ENCODE measurements around the gene UBE4A.

The UBE4A gene

DNA sequence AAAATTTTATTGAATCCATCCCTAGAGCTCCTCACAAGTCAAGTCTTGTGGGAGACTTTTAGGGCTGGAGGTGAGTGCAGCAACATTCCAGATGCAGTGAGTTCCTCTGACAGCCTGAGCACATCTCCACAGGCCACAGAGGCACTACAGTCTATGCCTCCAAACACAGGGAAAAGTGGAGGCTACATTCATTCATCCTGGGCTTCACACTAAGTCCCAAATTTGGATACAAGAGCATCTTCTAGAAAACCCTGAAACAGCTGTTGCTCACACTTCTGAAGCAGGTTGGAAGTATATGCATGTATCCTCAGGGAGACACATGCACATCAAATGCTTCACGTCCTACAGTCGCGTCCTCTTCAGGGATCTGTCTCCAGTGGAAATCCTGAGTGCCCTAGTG lies 18.1 kb upstream of the UBE4A start:
- TF ChIP-seq FOXM1 (IDR thresholded peaks at IDR 0.05; ENCODE audit: borderline replicate concordance, low read depth) = no peak

DNA sequence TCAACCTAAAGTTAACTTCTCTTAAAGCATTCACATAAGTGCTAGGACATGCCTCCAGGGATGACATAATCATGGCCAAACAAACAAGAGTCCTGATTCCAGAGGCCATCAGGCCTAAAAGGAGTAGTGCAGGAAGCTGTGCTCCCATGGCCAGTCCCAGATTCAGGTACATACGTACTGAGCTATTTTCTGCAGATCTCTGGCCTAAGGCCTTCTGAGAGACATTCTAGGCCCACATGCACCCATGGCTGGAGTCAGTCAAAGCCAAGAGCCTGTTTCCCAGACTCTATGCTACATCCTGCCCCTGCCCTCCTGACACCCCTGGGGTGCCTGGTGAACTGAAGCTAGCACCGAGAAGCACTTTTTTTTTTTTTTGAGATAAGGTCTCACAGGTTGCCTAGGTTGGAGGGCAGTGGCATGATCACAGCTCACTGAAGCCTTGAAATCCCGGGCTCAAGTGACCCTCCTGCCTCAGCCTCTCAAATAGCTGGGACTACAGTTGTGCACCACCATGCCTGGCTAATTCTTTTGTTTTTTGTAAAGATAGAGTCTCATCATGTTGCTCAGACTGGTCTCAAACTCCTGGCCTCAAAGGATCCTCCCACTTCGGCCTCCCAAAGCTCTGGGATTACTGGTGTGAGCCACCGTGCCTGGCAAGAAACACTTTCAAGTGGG lies 17.4 kb upstream of the UBE4A start:
- no peak for TF ChIP-seq TCF12 (IDR thresholded peaks at IDR 0.05; ENCODE audit: low read depth)
- TF ChIP-seq EGR1 (IDR thresholded peaks at IDR 0.05) = no peak
- no peak for TF ChIP-seq EP300 (IDR thresholded peaks at IDR 0.05; ENCODE audit: borderline replicate concordance)
- TF ChIP-seq, protein P1, sequence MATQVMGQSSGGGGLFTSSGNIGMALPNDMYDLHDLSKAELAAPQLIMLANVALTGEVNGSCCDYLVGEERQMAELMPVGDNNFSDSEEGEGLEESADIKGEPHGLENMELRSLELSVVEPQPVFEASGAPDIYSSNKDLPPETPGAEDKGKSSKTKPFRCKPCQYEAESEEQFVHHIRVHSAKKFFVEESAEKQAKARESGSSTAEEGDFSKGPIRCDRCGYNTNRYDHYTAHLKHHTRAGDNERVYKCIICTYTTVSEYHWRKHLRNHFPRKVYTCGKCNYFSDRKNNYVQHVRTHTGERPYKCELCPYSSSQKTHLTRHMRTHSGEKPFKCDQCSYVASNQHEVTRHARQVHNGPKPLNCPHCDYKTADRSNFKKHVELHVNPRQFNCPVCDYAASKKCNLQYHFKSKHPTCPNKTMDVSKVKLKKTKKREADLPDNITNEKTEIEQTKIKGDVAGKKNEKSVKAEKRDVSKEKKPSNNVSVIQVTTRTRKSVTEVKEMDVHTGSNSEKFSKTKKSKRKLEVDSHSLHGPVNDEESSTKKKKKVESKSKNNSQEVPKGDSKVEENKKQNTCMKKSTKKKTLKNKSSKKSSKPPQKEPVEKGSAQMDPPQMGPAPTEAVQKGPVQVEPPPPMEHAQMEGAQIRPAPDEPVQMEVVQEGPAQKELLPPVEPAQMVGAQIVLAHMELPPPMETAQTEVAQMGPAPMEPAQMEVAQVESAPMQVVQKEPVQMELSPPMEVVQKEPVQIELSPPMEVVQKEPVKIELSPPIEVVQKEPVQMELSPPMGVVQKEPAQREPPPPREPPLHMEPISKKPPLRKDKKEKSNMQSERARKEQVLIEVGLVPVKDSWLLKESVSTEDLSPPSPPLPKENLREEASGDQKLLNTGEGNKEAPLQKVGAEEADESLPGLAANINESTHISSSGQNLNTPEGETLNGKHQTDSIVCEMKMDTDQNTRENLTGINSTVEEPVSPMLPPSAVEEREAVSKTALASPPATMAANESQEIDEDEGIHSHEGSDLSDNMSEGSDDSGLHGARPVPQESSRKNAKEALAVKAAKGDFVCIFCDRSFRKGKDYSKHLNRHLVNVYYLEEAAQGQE (IDR thresholded peaks at IDR 0.05; ENCODE audit: low read depth) = no peak
- TF ChIP-seq CREB1 (IDR thresholded peaks at IDR 0.05; ENCODE audit: low read depth) = no peak
- no peak for TF ChIP-seq NFIC (IDR thresholded peaks at IDR 0.05)
- TF ChIP-seq TAF1 (IDR thresholded peaks at IDR 0.05; ENCODE audit: low read depth) = no peak
- TF ChIP-seq, protein P2, sequence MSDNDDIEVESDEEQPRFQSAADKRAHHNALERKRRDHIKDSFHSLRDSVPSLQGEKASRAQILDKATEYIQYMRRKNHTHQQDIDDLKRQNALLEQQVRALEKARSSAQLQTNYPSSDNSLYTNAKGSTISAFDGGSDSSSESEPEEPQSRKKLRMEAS (IDR thresholded peaks at IDR 0.05) = no peak
- no peak for TF ChIP-seq FOXM1 (IDR thresholded peaks at IDR 0.05; ENCODE audit: borderline replicate concordance, low read depth)
- no peak for TF ChIP-seq CEBPB (IDR thresholded peaks at IDR 0.05)
- TF ChIP-seq ZBTB7A (IDR thresholded peaks at IDR 0.05; ENCODE audit: low read depth) = no peak
- TF ChIP-seq TEAD4 (IDR thresholded peaks at IDR 0.05) = no peak
- TF ChIP-seq RAD21 (IDR thresholded peaks at IDR 0.05; ENCODE audit: low read depth) = no peak
- TF ChIP-seq, protein P3, sequence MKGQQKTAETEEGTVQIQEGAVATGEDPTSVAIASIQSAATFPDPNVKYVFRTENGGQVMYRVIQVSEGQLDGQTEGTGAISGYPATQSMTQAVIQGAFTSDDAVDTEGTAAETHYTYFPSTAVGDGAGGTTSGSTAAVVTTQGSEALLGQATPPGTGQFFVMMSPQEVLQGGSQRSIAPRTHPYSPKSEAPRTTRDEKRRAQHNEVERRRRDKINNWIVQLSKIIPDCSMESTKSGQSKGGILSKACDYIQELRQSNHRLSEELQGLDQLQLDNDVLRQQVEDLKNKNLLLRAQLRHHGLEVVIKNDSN (IDR thresholded peaks at IDR 0.05) = no peak
- no peak for TF ChIP-seq YY1 (IDR thresholded peaks at IDR 0.05; ENCODE audit: low read depth)

DNA sequence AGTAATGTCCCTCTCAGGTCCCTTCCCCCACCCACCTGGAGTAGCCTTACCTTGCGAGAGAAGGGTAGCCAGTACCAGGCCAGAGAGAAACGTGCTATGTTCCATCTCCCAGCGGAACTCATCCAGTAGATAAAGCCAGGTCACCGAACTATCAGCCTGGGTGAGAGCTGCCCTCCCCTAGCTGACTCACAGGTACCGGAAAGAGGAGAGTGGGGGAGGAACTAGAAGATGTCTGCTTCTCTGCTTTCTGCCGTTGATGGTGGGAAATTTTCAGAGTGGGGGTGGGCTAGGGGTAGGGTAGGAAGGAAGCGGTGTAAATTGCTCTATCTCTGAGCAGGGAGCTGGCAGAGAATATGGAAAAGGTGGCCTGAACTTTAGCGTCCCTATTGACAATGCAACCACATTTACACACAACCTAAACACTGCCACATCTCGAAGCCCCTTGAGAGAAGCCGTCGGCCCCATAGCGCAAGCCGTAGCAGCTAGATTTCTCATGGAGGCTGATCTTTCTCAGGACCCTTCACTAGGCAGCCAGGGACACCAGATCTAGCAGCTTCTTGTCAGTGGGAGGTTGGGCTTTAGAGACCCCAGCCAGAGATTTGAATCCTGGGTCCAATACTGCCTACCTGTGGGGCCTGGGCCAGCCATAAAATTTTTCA lies 16.8 kb upstream of the UBE4A start, which contains the start of gene CD3D:
Gene CD3D (minus strand): TSS at position 203 of the 659 bp plus-strand sequence. CDS start 98 bp downstream, at position 105.
- TF ChIP-seq CEBPB (IDR thresholded peaks at IDR 0.05) (no peak), TAF1 (IDR thresholded peaks at IDR 0.05; ENCODE audit: low read depth) (no peak), YY1 (IDR thresholded peaks at IDR 0.05; ENCODE audit: low read depth) (no peak), ZBTB7A (IDR thresholded peaks at IDR 0.05; ENCODE audit: low read depth) (no peak), FOXM1 (IDR thresholded peaks at IDR 0.05; ENCODE audit: borderline replicate concordance, low read depth) (no peak), TCF12 (IDR thresholded peaks at IDR 0.05; ENCODE audit: low read depth) (no peak), EP300 (IDR thresholded peaks at IDR 0.05; ENCODE audit: borderline replicate concordance) (no peak), TEAD4 (IDR thresholded peaks at IDR 0.05) (no peak), CREB1 (IDR thresholded peaks at IDR 0.05; ENCODE audit: low read depth) (no peak), RAD21 (IDR thresholded peaks at IDR 0.05; ENCODE audit: low read depth) (no peak), NFIC (IDR thresholded peaks at IDR 0.05) (no peak), EGR1 (IDR thresholded peaks at IDR 0.05) (no peak)
- TF ChIP-seq, protein P1 (IDR thresholded peaks at IDR 0.05; ENCODE audit: low read depth) = no peak
- TF ChIP-seq, protein P3 (IDR thresholded peaks at IDR 0.05) = no peak
- TF ChIP-seq, protein P2 (IDR thresholded peaks at IDR 0.05) = no peak

DNA sequence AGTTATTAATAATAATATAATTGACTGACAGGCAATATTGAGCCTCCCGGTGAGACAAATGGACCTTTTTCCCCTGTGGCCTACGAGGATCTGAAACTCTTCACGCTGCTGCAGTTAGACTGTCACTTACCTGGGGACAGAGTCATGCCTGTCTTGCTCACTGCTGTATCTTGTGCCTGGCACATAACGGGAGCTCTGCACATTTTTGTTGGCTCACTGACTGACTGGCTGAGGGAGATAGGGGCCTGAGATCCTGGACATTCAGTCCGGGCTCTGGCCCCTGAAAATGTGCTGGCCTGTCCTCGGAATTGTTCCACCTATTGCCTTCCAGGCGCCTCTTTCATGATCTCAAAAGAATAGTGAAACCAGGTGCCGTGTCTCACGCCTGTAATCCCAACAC lies 16.2 kb upstream of the UBE4A start:
- TF ChIP-seq CREB1 (IDR thresholded peaks at IDR 0.05; ENCODE audit: low read depth) = no peak
- no peak for TF ChIP-seq EGR1 (IDR thresholded peaks at IDR 0.05)
- TF ChIP-seq, protein P2 (IDR thresholded peaks at IDR 0.05) = no peak

DNA sequence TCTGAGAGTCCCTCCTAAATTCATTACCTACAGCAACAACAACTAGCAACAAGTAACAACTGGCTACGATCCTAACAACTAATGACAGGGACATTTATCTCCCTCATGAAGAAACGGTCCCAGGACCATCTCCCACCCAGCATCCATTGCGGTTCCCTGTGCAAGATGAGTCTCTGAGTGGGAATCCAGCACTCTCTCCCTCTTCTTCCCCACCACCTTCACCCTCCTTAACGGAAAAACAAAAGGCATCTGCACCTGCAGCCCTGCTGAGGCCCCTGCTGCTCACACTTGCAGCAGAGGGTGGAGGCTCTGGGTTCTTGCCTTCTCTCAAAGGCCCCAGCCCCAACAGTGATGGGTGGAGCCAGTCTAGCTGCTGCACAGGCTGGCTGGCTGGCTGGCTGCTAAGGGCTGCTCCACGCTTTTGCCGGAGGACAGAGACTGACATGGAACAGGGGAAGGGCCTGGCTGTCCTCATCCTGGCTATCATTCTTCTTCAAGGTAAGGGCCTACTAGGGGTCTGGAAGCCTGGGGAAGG lies 15.4 kb upstream of the UBE4A start, which contains the start of gene CD3G:
Gene CD3G (plus strand): TSS at position 364 of the 535 bp plus-strand sequence. CDS start 80 bp downstream, at position 444.
- TF ChIP-seq FOXM1 (IDR thresholded peaks at IDR 0.05; ENCODE audit: borderline replicate concordance, low read depth) = no peak
- TF ChIP-seq, protein P3 (IDR thresholded peaks at IDR 0.05) = no peak
- TF ChIP-seq ZBTB7A (IDR thresholded peaks at IDR 0.05; ENCODE audit: low read depth) = no peak
- TF ChIP-seq TCF12 (IDR thresholded peaks at IDR 0.05; ENCODE audit: low read depth) = no peak

Data from Ishikawa (cell line).